ENCODE data around the gene GJD2. TPM values are rescaled to one million over a fixed set of nuclear protein-coding genes. Genes with fewer than 3 reads are reported as not detected.

Gene GJD2
- total RNA-seq, 1 donor from 2014 or later = 0.89 TPM

GRCh38 chr15:34769711-34770110 is 14.9 kb upstream of the GJD2 start:
- DNase-seq (ENCODE audit: extremely low spot score, unreplicated experiment) = no peak
- Mint-ChIP-seq H3K36me3 (no peaks in the 10 kb centered on the region), H3K27me3 (peaks cover 16% of the 10 kb centered on the region), H3K27ac (no peak overlapping the region), H3K9me3 (no peaks in the 10 kb centered on the region), H3K4me3 (no peak overlapping the region), H3K4me1 (ENCODE audit: unreplicated experiment) (no peaks in the 10 kb centered on the region)
- TF ChIP-seq CTCF (conservative IDR thresholded peaks at IDR 0.05) = no peak

- Mint-ChIP-seq H3K9me3 (no peaks in the 10 kb centered on the region), H3K27ac (no peak overlapping the region), H3K4me1 (ENCODE audit: unreplicated experiment) (no peaks in the 10 kb centered on the region)
Observed at GRCh38 chr15:34768530-34768929, 13.7 kb upstream of the GJD2 start.

GRCh38 chr15:34765741-34766140 is 10.9 kb upstream of the GJD2 start:
- H3K27me3 Mint-ChIP-seq = peaks cover 12% of the 10 kb centered on the region
- no peak overlapping the region for H3K27ac Mint-ChIP-seq

More at GRCh38 chr15:34768530-34768929, 13.7 kb upstream of the GJD2 start:
- Mint-ChIP-seq H3K36me3 (no peaks in the 10 kb centered on the region), H3K27me3 (peaks cover 13% of the 10 kb centered on the region), H3K4me3 (no peak overlapping the region)
- DNase-seq (ENCODE audit: extremely low spot score, unreplicated experiment) = no peak
- no peak for TF ChIP-seq CTCF (conservative IDR thresholded peaks at IDR 0.05)

GRCh38 chr15:34760909-34761308 is 6.1 kb upstream of the GJD2 start:
- no peak for DNase-seq (ENCODE audit: extremely low spot score, unreplicated experiment)
- Mint-ChIP-seq H3K27ac (no peak overlapping the region), H3K9me3 (no peaks in the 10 kb centered on the region), H3K4me1 (ENCODE audit: unreplicated experiment) (no peaks in the 10 kb centered on the region), H3K4me3 (no peak overlapping the region), H3K36me3 (no peaks in the 10 kb centered on the region), H3K27me3 (peaks cover 58% of the 10 kb centered on the region)
- TF ChIP-seq CTCF (conservative IDR thresholded peaks at IDR 0.05) = no peak

More at GRCh38 chr15:34765741-34766140, 10.9 kb upstream of the GJD2 start:
- Mint-ChIP-seq H3K9me3 (no peaks in the 10 kb centered on the region), H3K36me3 (no peaks in the 10 kb centered on the region), H3K4me1 (ENCODE audit: unreplicated experiment) (no peaks in the 10 kb centered on the region), H3K4me3 (no peak overlapping the region)
- no peak for TF ChIP-seq CTCF (conservative IDR thresholded peaks at IDR 0.05)
- DNase-seq (ENCODE audit: extremely low spot score, unreplicated experiment) = no peak

GRCh38 chr15:34759992-34760391 is 5.2 kb upstream of the GJD2 start:
- Mint-ChIP-seq H3K27me3 (peaks cover 67% of the 10 kb centered on the region), H3K9me3 (no peaks in the 10 kb centered on the region), H3K27ac (no peak overlapping the region), H3K4me3 (no peak overlapping the region), H3K4me1 (ENCODE audit: unreplicated experiment) (no peaks in the 10 kb centered on the region), H3K36me3 (no peaks in the 10 kb centered on the region)
- no peak for TF ChIP-seq CTCF (conservative IDR thresholded peaks at IDR 0.05)
- DNase-seq (ENCODE audit: extremely low spot score, unreplicated experiment) = no peak

- Mint-ChIP-seq H3K4me3 (no peak overlapping the region), H3K36me3 (no peaks in the 10 kb centered on the region), H3K9me3 (no peaks in the 10 kb centered on the region), H3K27ac (no peak overlapping the region), H3K4me1 (ENCODE audit: unreplicated experiment) (no peaks in the 10 kb centered on the region), H3K27me3 (peaks cover 69% of the 10 kb centered on the region)
- no peak for TF ChIP-seq CTCF (conservative IDR thresholded peaks at IDR 0.05)
- DNase-seq (ENCODE audit: extremely low spot score, unreplicated experiment) = no peak
Observed at GRCh38 chr15:34759347-34759746, 4.5 kb upstream of the GJD2 start.
